ENCODE measurements around the gene BRD4.

The BRD4 gene

GRCh38 chr19:15332311-15332996, at the start of gene BRD4:
Gene BRD4, minus strand, starts transcription at chr19:15332539. Its CDS starts 59,440 bp downstream, at chr19:15273099.
- FAIRE-seq: no peak
- TF ChIP-seq POLR2A (IDR thresholded peaks at IDR 0.05; ENCODE audit: low read depth, low read length): peak; percentile 58; the same call in 1 of the 2 replicates

DNA sequence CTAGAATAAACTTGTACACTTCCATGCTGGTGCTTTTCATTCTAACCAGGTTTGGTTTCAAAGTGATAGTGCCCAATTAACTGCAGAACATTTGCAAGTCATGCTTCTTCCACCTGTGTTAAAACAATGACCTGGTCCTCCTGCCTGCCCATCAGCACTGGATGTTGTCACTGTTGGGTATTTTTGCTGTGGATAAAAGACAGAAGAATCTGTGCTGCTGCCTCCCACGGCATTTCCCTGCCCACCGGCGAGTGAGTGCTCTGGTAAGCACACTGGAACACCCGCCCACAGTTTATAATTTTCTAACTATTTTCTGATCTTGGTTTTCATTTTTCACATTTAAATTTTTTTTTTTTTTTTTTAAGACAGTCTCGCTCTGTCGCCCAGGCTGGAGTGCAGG, 49.5 kb upstream of the BRD4 start:
- DNase-seq (ENCODE audit: insufficient read length, low spot score) (no peak), FAIRE-seq (no peak)
- no peak for TF ChIP-seq POLR2A (IDR thresholded peaks at IDR 0.05; ENCODE audit: low read depth, low read length)

More at GRCh38 chr19:15332311-15332996, at the start of gene BRD4:
- peak; percentile 78 for DNase-seq (ENCODE audit: insufficient read length, low spot score)

GRCh38 chr19:15381429-15381828, 49.1 kb upstream of the BRD4 start:
- FAIRE-seq: no peak
- DNase-seq (ENCODE audit: insufficient read length, low spot score): no peak
- TF ChIP-seq POLR2A (IDR thresholded peaks at IDR 0.05; ENCODE audit: low read depth, low read length): no peak

GRCh38 chr19:15379999-15380647, 47.8 kb upstream of the BRD4 start:
- FAIRE-seq: no peak
- DNase-seq (ENCODE audit: insufficient read length, low spot score): peak; percentile 50
- TF ChIP-seq POLR2A (IDR thresholded peaks at IDR 0.05; ENCODE audit: low read depth, low read length): peak; percentile 7

- peak; percentile 50 for FAIRE-seq
- TF ChIP-seq POLR2A (IDR thresholded peaks at IDR 0.05; ENCODE audit: low read depth, low read length): peak; percentile 58
- DNase-seq (ENCODE audit: insufficient read length, low spot score): peak; percentile 97
Measured at GRCh38 chr19:15379083-15379998, 47.0 kb upstream of the BRD4 start, which contains the start of gene AKAP8. Gene AKAP8, minus strand, starts transcription at chr19:15379787. Its CDS starts 56 bp downstream, at chr19:15379731.

GRCh38 chr19:15378534-15379082, 46.3 kb upstream of the BRD4 start:
- FAIRE-seq (no peak), DNase-seq (ENCODE audit: insufficient read length, low spot score) (peak; percentile 62)
- TF ChIP-seq POLR2A (IDR thresholded peaks at IDR 0.05; ENCODE audit: low read depth, low read length): no peak

DNA sequence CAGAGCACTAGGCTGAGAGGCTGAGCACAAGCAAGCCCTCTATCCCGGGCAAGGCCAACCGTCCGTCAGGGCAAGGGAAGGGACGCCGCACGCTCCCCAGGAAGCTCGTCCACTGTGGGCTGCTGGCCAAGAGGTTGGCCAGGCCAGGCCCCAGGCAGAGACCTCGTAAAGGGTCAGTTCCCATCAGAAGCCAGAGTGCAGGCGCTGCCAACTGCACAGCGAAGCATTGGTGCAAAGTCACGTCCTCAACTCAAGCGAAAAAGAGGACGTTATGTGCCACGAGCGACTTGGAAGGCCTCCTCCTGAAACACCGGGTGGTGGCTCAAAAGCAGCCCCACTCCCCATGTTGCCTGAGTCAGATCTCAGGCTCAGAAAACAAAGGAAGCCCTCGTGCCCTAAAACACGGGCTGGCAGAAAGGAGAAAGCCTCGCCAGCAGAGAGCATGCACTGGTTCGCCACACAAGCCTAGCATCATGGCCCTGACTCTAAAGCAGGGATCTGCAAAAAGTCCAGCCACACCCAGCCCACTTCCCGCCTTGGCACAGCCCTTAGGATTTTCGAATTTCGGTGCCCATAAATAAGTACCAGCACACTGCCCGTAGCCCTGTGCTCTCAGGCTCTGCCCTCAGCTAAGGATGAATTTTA, 42.6 kb upstream of the BRD4 start:
- TF ChIP-seq POLR2A (IDR thresholded peaks at IDR 0.05; ENCODE audit: low read depth, low read length): no peak
- no peak for FAIRE-seq
- no peak for DNase-seq (ENCODE audit: insufficient read length, low spot score)

DNA sequence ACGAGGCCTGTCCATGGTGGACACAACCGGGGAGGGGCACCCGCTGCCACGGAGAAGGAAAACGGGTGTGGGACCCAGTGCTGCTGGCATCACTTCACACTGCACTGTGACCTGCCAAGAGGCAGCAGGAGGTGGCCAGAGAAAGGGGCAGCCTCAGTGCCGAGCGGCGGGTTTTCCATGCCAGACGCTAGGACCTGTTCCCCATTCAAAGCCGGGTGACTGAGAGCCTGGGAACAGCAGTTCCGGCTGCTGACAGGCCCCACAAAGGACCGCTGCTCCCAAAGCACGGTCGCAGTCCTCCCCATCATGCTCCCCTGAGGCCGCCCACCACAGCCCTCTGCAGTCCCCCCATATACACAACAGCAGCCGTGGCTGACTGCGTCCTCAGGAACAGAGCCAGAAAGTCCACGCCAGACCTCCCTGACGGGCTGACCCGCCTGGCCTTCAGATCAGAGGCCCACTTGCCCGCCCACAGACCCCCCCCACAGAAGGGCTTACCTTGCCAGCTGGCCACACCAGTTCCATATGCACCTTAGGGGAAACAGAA, 41.8 kb upstream of the BRD4 start:
- no peak for TF ChIP-seq POLR2A (IDR thresholded peaks at IDR 0.05; ENCODE audit: low read depth, low read length)
- no peak for FAIRE-seq
- no peak for DNase-seq (ENCODE audit: insufficient read length, low spot score)

DNA sequence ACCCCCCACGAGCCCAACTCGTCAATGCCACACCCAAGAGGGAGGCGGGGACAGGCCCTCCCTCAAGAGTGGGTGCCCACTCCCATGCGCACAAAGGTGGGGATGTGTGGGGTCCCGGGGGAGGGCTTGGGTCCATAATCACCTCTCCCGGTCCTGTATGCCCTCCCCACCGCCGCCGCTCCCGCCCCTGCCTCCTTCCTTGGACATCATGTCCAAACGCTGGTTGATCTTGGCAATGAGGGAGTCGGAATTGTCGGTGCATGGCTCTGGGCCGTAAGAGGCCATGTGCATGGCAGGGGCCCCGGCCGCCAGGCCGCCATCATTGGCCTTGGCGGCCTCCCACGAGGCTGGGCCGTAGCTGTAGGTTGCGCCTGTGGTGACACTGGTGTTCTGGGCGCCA, 41.3 kb upstream of the BRD4 start:
- no peak for FAIRE-seq
- no peak for TF ChIP-seq POLR2A (IDR thresholded peaks at IDR 0.05; ENCODE audit: low read depth, low read length)
- DNase-seq (ENCODE audit: insufficient read length, low spot score): no peak

- DNase-seq (ENCODE audit: insufficient read length, low spot score) (no peak), FAIRE-seq (no peak)
- TF ChIP-seq POLR2A (IDR thresholded peaks at IDR 0.05; ENCODE audit: low read depth, low read length): no peak
Measured at GRCh38 chr19:15372891-15373301, 40.6 kb upstream of the BRD4 start.

GRCh38 chr19:15372470-15372869, 40.1 kb upstream of the BRD4 start:
- no peak for TF ChIP-seq POLR2A (IDR thresholded peaks at IDR 0.05; ENCODE audit: low read depth, low read length)
- DNase-seq (ENCODE audit: insufficient read length, low spot score) (no peak), FAIRE-seq (no peak)

DNA sequence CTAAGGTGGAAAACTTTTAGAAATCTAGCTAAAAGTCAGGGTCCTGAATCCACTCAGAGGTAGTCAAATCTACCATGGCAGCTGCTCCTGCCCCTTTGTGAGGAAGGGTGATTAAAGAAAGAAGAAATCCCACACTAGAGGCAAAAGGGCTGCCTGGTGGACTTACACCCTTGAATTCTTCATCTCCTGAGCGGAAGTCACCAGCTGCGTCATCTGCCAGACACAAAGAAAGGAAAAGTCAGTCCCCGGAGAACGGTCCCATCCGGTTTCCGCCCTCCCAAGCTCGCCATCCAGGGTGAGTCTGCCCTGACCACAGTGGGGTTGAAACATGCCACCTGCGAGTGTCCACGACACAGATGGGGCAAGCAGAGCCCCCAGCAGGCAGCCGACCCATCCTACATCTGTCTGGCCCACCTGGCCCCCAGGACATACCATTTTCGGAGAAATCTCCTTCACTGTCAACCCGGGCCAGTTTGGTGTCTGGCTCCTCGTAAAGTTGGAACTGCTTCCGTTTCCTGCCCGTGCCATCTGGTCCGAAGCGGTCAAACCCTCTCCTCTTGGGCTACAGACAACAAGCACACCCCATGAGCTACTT, 39.5 kb upstream of the BRD4 start:
- DNase-seq (ENCODE audit: insufficient read length, low spot score) (no peak), FAIRE-seq (no peak)
- TF ChIP-seq POLR2A (IDR thresholded peaks at IDR 0.05; ENCODE audit: low read depth, low read length): no peak

DNA sequence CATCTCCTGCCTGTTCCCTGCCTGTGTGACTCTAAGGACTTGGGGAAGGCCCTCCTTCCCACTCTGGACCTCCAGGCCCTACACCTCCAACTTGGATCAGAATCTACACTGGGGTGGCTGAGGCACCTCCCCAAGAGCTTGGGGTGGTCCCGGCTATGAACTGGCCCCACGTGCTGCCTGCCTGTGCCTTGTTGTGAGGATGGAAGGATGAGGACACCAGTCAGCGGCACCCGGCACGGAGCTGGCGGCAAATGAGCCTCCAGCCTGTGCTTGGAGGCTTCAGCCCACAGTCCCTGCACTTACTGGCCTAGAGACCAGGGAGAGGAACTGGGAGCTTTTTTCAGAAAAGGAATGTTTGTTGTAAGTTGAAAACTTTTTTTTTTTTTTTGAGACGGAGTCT, 38.8 kb upstream of the BRD4 start:
- FAIRE-seq (no peak), DNase-seq (ENCODE audit: insufficient read length, low spot score) (no peak)
- no peak for TF ChIP-seq POLR2A (IDR thresholded peaks at IDR 0.05; ENCODE audit: low read depth, low read length)
